Hair follicular keratinocyte (primary cell): ENCODE measurements around the gene SIGLEC12. TPM values are rescaled to one million over a fixed set of nuclear protein-coding genes. Genes with fewer than 3 reads are reported as not detected.

Experiments used
- total RNA-seq: library from RNA; depleted of rRNA; stranded (reverse); fragments of >200 nt; gene quantifications from 2 replicates; pipeline ENCODE4 v1.2.3, GENCODE V29; 2015

Gene SIGLEC12
- total RNA-seq, result not detected in 2 replicates

GRCh38 chr19:51501594-51502263, at the start of gene SIGLEC12:
Gene SIGLEC12, minus strand, starts transcription at chr19:51501800. Its CDS starts 67 bp downstream, at chr19:51501733.

GRCh38 chr19:51531349-51532315, 30.0 kb upstream of the SIGLEC12 start, which contains the start of gene SIGLEC6:
Gene SIGLEC6, minus strand, starts transcription at chr19:51531670. Its CDS starts 22 bp downstream, at chr19:51531648.

GRCh38 chr19:51478381-51479234, 23.0 kb downstream of the SIGLEC12 start, which contains the start of gene CEACAM18:
Gene CEACAM18, plus strand, starts transcription at chr19:51478539.

GRCh38 chr19:51458051-51458645, 43.5 kb downstream of the SIGLEC12 start, which contains the start of gene SIGLEC8:
Gene SIGLEC8, minus strand, starts transcription at chr19:51458454. Its CDS starts 67 bp downstream, at chr19:51458387.

Other genes starting within 250 kb of the SIGLEC12 start
- gene IGLON5, start 190.2 kb downstream of the SIGLEC12 start, total RNA-seq, result not detected in 2 replicates
- gene VSIG10L, start 159.7 kb downstream of the SIGLEC12 start, total RNA-seq, result 0.08 and 0.62 TPM in 2 replicates
- gene ETFB, start 135.4 kb downstream of the SIGLEC12 start, total RNA-seq, result 81.5 and 103 TPM in 2 replicates
- not detected in 2 replicates for gene CLDND2, start 132.8 kb downstream of the SIGLEC12 start, total RNA-seq
- not detected in 2 replicates for gene NKG7, start 129.1 kb downstream of the SIGLEC12 start, total RNA-seq
- gene LIM2, start 113.8 kb downstream of the SIGLEC12 start, total RNA-seq, result not detected in 2 replicates
- gene C19orf84, start 111.2 kb downstream of the SIGLEC12 start, total RNA-seq, result not detected in 2 replicates
- not detected in 2 replicates for gene SIGLEC10, start 84.2 kb downstream of the SIGLEC12 start, total RNA-seq
- gene SIGLEC8, start 43.3 kb downstream of the SIGLEC12 start, total RNA-seq, result not detected in 2 replicates
- not detected in 2 replicates for gene CEACAM18, start 23.3 kb downstream of the SIGLEC12 start, total RNA-seq
- gene SIGLEC6, start 29.9 kb upstream of the SIGLEC12 start, total RNA-seq, result not detected in 2 replicates
- gene ZNF175, start 69.5 kb upstream of the SIGLEC12 start, total RNA-seq, result 2.4 and 4.8 TPM in 2 replicates
- gene SIGLEC5, start 128.6 kb upstream of the SIGLEC12 start, total RNA-seq, result not detected in 2 replicates
- gene SIGLEC14, start 145.0 kb upstream of the SIGLEC12 start, total RNA-seq, result not detected in 2 replicates
- 5.8 and 6.0 TPM in 2 replicates for gene SPACA6, start 191.5 kb upstream of the SIGLEC12 start, total RNA-seq
- 0.11 TPM in 1 of 2 replicates, not detected in the other for gene HAS1, start 222.2 kb upstream of the SIGLEC12 start, total RNA-seq